ENCODE data around the gene PROC.

GRCh38 chr2:127465258-127465657 lies 47.0 kb downstream of the PROC start:
- TF ChIP-seq CTCF (IDR thresholded peaks at IDR 0.05) (no peak), POLR2A (IDR thresholded peaks at IDR 0.05) (no peak)

All from esophagus squamous epithelium (tissue), 4 donors.